HL-60 (cell line): Measurements from ENCODE around the gene ZMYND8.

Experiments
- CTCF ChIP-seq: IDR thresholded peaks from one replicate; pipeline ENCODE4 v1.5.1; 2011; ENCODE audit warnings: low read length, control low read depth, inconsistent platforms; ENCODE audit not compliant: insufficient read depth
- GABPA ChIP-seq: IDR thresholded peaks from 2 replicates; pipeline ENCODE4 v1.6.1; 2012; ENCODE audit warnings: low read depth
- REST ChIP-seq: IDR thresholded peaks from 2 replicates; pipeline ENCODE4 v1.6.1; 2012; ENCODE audit warnings: low read depth; ENCODE audit not compliant: insufficient replicate concordance

- TF ChIP-seq CTCF: no peak
- no peak for TF ChIP-seq REST
- no peak for TF ChIP-seq GABPA
Measured at GRCh38 chr20:47350691-47351545, 5.6 kb downstream of the ZMYND8 start.
